D721Med (cell line): ENCODE measurements around the gene TNFSF13B.

Experiments used
- DNase-seq: peaks from one replicate; pipeline ENCODE4 v3.0.0; 2011; ENCODE audit warnings: low spot score; ENCODE audit not compliant: insufficient read length
- FAIRE-seq: peaks from 2 replicates; lab custom pipeline; 2011; peaks lifted over from hg19 to GRCh38; lab: Jason Lieb, UNC
- TF ChIP-seq, protein P1 (sequence below): IDR thresholded peaks from 2 replicates; pipeline ENCODE4 v1.5.1; 2012; ENCODE audit warnings: mild to moderate bottlenecking, control low read depth; ENCODE audit not compliant: insufficient read depth; ENCODE audit errors: missing control alignments

TNFSF13B gene

GRCh38 chr13:108322206-108322824, 52.8 kb downstream of the TNFSF13B start:
- FAIRE-seq (peak; percentile 96), DNase-seq (peak; percentile 14)
- TF ChIP-seq, protein P1, sequence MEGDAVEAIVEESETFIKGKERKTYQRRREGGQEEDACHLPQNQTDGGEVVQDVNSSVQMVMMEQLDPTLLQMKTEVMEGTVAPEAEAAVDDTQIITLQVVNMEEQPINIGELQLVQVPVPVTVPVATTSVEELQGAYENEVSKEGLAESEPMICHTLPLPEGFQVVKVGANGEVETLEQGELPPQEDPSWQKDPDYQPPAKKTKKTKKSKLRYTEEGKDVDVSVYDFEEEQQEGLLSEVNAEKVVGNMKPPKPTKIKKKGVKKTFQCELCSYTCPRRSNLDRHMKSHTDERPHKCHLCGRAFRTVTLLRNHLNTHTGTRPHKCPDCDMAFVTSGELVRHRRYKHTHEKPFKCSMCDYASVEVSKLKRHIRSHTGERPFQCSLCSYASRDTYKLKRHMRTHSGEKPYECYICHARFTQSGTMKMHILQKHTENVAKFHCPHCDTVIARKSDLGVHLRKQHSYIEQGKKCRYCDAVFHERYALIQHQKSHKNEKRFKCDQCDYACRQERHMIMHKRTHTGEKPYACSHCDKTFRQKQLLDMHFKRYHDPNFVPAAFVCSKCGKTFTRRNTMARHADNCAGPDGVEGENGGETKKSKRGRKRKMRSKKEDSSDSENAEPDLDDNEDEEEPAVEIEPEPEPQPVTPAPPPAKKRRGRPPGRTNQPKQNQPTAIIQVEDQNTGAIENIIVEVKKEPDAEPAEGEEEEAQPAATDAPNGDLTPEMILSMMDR = peak; percentile 73

DNA sequence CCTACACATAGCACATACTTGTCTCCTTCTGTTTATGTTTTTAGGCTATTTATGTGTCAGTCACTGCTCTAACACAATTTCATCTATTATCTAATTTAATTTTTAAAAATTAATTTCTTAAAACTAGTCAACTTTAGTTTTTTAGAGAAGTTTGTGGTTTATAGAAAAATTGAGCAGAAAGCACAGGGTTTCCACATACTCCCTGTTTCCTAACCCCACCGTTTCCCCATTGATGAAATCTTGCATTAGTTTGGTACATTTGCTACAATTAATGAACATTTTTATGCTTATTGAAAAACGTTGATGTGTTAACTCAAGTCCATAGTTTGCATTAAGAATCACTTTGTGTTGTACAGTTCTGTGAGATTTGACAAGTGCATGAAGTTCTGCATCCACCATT, 53.5 kb downstream of the TNFSF13B start:
- DNase-seq (no peak), FAIRE-seq (peak; percentile 44)
- TF ChIP-seq, protein P1 = no peak

DNA sequence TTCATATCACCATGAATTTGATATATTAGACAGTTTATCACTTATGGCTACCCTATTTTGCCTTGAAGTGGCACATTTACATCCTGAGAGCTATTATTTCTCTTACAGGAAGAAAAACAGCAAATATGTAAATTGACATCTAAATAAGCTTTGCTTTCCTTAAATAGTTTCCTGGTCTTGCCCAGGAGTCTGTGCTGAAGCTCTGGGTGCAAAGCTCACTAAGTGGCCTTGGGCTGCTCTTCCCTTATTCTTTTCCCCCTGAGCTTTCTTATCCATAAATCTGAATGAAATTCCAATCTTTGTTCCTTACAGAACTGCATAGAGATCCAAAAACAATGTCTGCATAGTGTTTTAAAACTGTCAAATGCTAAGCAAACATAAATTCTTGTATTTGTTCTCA, 56.3 kb downstream of the TNFSF13B start:
- TF ChIP-seq, protein P1 = no peak
- FAIRE-seq = no peak

GRCh38 chr13:108326309-108326708, 56.8 kb downstream of the TNFSF13B start:
- FAIRE-seq (no peak), DNase-seq (no peak)
- TF ChIP-seq, protein P1 = no peak

More for the DNA sequence above, 56.3 kb downstream of the TNFSF13B start:
- DNase-seq = no peak

- DNase-seq = no peak
- FAIRE-seq = no peak
- TF ChIP-seq, protein P1 = no peak
Measured at GRCh38 chr13:108328848-108329247, 59.3 kb downstream of the TNFSF13B start.

DNA sequence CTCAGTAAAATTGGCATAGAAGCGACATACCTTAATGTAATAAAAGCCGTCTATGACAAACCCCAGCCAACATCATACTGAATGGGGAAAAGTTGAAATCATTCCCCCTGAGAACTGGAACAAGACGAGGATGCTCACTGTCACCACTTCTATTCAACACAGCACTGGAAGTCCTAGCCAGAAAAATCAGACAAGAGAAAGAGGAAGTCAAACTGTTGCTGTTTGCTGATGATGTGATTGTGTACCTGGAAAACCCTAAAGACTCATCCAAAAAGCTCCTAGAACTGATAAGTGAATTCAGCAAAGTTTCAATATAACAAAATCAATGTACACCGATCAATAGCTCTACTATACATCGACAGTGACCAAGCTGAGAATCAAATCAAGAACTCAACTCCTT, 63.3 kb downstream of the TNFSF13B start:
- DNase-seq (no peak), FAIRE-seq (no peak)

More for the DNA sequence above, 63.3 kb downstream of the TNFSF13B start:
- TF ChIP-seq, protein P1 = no peak
